ENCODE data around the gene IFNAR1.
"Not testable (repeated sequence)": the region's sequence is repeated elsewhere in the genome, so short reads cannot be mapped to it uniquely, and the experiment has no call there.

IFNAR1 gene

GRCh38 chr21:33378081-33378480 is 53.3 kb downstream of the IFNAR1 start:
- DNase-seq = no peak

- not testable (repeated sequence) for DNase-seq
Observed at GRCh38 chr21:33379934-33380333, 55.2 kb downstream of the IFNAR1 start.

- no peak for DNase-seq
Observed at GRCh38 chr21:33380483-33380998, 55.8 kb downstream of the IFNAR1 start.

GRCh38 chr21:33381381-33381780 is 56.6 kb downstream of the IFNAR1 start:
- not testable (repeated sequence) for DNase-seq

- no peak for DNase-seq
Observed at GRCh38 chr21:33383056-33383888, 58.5 kb downstream of the IFNAR1 start.

GRCh38 chr21:33384841-33385331 is 60.1 kb downstream of the IFNAR1 start:
- DNase-seq = no peak

- DNase-seq = no peak
Observed at GRCh38 chr21:33386222-33386784, 61.5 kb downstream of the IFNAR1 start.

- no peak for DNase-seq
Observed at GRCh38 chr21:33387294-33387693, 62.5 kb downstream of the IFNAR1 start.

- no peak for DNase-seq
Observed at GRCh38 chr21:33388188-33388587, 63.4 kb downstream of the IFNAR1 start.

- no peak for DNase-seq
Observed at GRCh38 chr21:33390479-33390878, 65.7 kb downstream of the IFNAR1 start.

GRCh38 chr21:33391656-33392055 is 66.9 kb downstream of the IFNAR1 start:
- no peak for DNase-seq

GRCh38 chr21:33392284-33392985 is 67.7 kb downstream of the IFNAR1 start:
- no peak for DNase-seq

- no peak for DNase-seq
Observed at GRCh38 chr21:33393348-33393747, 68.6 kb downstream of the IFNAR1 start.

GRCh38 chr21:33394260-33394659 is 69.5 kb downstream of the IFNAR1 start:
- no peak for DNase-seq

GRCh38 chr21:33395891-33396331 is 71.1 kb downstream of the IFNAR1 start:
- no peak for DNase-seq

- DNase-seq = no peak
Observed at GRCh38 chr21:33396436-33396835, 71.7 kb downstream of the IFNAR1 start.

- no peak for DNase-seq
Observed at GRCh38 chr21:33396951-33397350, 72.2 kb downstream of the IFNAR1 start.

GRCh38 chr21:33397717-33398116 is 72.9 kb downstream of the IFNAR1 start:
- no peak for DNase-seq

GRCh38 chr21:33398361-33398760 is 73.6 kb downstream of the IFNAR1 start:
- no peak for DNase-seq

- DNase-seq = no peak
Observed at GRCh38 chr21:33401630-33401992, 76.8 kb downstream of the IFNAR1 start.

- no peak for DNase-seq
Observed at GRCh38 chr21:33402001-33402979, 77.5 kb downstream of the IFNAR1 start.

GRCh38 chr21:33403128-33403785 is 78.5 kb downstream of the IFNAR1 start, which contains the start of gene IFNGR2:
Gene IFNGR2, plus strand, starts transcription at chr21:33403413. Its CDS starts 131 bp downstream, at chr21:33403544.
- DNase-seq = no peak
